ENCODE results near the gene JAK1. TPM values are rescaled to one million over a fixed set of nuclear protein-coding genes. Genes with fewer than 3 reads are reported as not detected.
A peak's percentile ranks its signal among the peaks of the same experiment; 100 is the strongest.

The JAK1 gene
- total and polyA plus RNA-seq, 2 experiments from 2014 or later, result 24.9 to 41.3 TPM

GRCh38 chr1:64938991-64939390, 27.4 kb downstream of the JAK1 start:
- TF ChIP-seq CTCF (IDR thresholded peaks at IDR 0.05; ENCODE audit: low read depth, low read length), result no peak
- H3K4me1 ChIP-seq (ENCODE audit: low read depth), result peaks cover 7% of the 10 kb centered on the region

GRCh38 chr1:64936956-64937355, 29.4 kb downstream of the JAK1 start:
- peak in 1 of 2 donors; percentile 39 for DNase-seq (ENCODE audit: low read depth in 1 of 2, low spot score in 1 of 2)
- Histone ChIP-seq H3K4me3 (no peak overlapping the region), H3K27ac (no peak overlapping the region), H3K27me3 (no peaks in the 10 kb centered on the region), H3K4me1 (ENCODE audit: low read depth) (peaks cover 11% of the 10 kb centered on the region), H3K9me3 (ENCODE audit: low read depth) (no peaks in the 10 kb centered on the region), H3K36me3 (no peaks in the 10 kb centered on the region)
- TF ChIP-seq CTCF (IDR thresholded peaks at IDR 0.05; ENCODE audit: low read depth, low read length), result no peak

More at GRCh38 chr1:64938991-64939390, 27.4 kb downstream of the JAK1 start:
- Histone ChIP-seq H3K36me3 (no peaks in the 10 kb centered on the region), H3K9me3 (ENCODE audit: low read depth) (no peaks in the 10 kb centered on the region), H3K4me3 (no peak overlapping the region), H3K27me3 (no peaks in the 10 kb centered on the region), H3K27ac (no peak overlapping the region)
- no peak for DNase-seq (ENCODE audit: low read depth in 1 of 2, low spot score in 1 of 2)

GRCh38 chr1:64935551-64936155, 30.7 kb downstream of the JAK1 start:
- DNase-seq (ENCODE audit: low read depth in 1 of 2, low spot score in 1 of 2), result no peak
- H3K9me3 ChIP-seq (ENCODE audit: low read depth), result no peaks in the 10 kb centered on the region
- no peak for TF ChIP-seq CTCF (IDR thresholded peaks at IDR 0.05; ENCODE audit: low read depth, low read length)

GRCh38 chr1:64934878-64935275, 31.5 kb downstream of the JAK1 start:
- no peak overlapping the region for H3K27ac ChIP-seq
- no peak for DNase-seq (ENCODE audit: low read depth in 1 of 2, low spot score in 1 of 2)

More at GRCh38 chr1:64935551-64936155, 30.7 kb downstream of the JAK1 start:
- no peak overlapping the region for H3K4me3 ChIP-seq
- H3K36me3 ChIP-seq, result no peaks in the 10 kb centered on the region
- no peak overlapping the region for H3K27ac ChIP-seq
- peaks cover 11% of the 10 kb centered on the region for H3K4me1 ChIP-seq (ENCODE audit: low read depth)
- H3K27me3 ChIP-seq, result no peaks in the 10 kb centered on the region

GRCh38 chr1:64934115-64934877, 32.1 kb downstream of the JAK1 start:
- Histone ChIP-seq H3K36me3 (no peaks in the 10 kb centered on the region), H3K4me3 (no peak overlapping the region), H3K9me3 (ENCODE audit: low read depth) (no peaks in the 10 kb centered on the region), H3K27ac (peak overlapping the region; percentile 35), H3K4me1 (ENCODE audit: low read depth) (peaks cover 11% of the 10 kb centered on the region), H3K27me3 (no peaks in the 10 kb centered on the region)
- TF ChIP-seq CTCF (IDR thresholded peaks at IDR 0.05; ENCODE audit: low read depth, low read length), result no peak
- DNase-seq (ENCODE audit: low read depth in 1 of 2, low spot score in 1 of 2), result peak in 1 of 2 donors; percentile 85

More at GRCh38 chr1:64934878-64935275, 31.5 kb downstream of the JAK1 start:
- no peaks in the 10 kb centered on the region for H3K9me3 ChIP-seq (ENCODE audit: low read depth)
- TF ChIP-seq CTCF (IDR thresholded peaks at IDR 0.05; ENCODE audit: low read depth, low read length), result no peak
- no peak overlapping the region for H3K4me3 ChIP-seq
- H3K4me1 ChIP-seq (ENCODE audit: low read depth), result peaks cover 11% of the 10 kb centered on the region
- no peaks in the 10 kb centered on the region for H3K36me3 ChIP-seq
- H3K27me3 ChIP-seq, result no peaks in the 10 kb centered on the region
